Stimulated activated CD4-positive, alpha-beta T cell treated with anti-CD3 and anti-CD28 coated beads, Interleukin-2, amount 100 ng/mL, for 24 hours (primary cell): ENCODE data around the gene HINFP.

Experiments used
- DNase-seq, 2 donors: peaks; one replicate each; pipeline ENCODE4 v3.0.0-alpha.2; 2020

The HINFP gene

GRCh38 chr11:119121008-119121810 is at the start of gene HINFP:
TSS of gene HINFP (plus strand) at chr11:119121580. CDS start at chr11:119126945, 5,365 bp downstream.
- DNase-seq, result peak; percentile 100

- DNase-seq, result no peak
Observed at GRCh38 chr11:119077839-119078238, 43.5 kb upstream of the HINFP start.

GRCh38 chr11:119078675-119079420 is 42.5 kb upstream of the HINFP start:
- no peak for DNase-seq

- DNase-seq, result no peak
Observed at GRCh38 chr11:119081682-119082260, 39.6 kb upstream of the HINFP start.

GRCh38 chr11:119084663-119085436 is 36.5 kb upstream of the HINFP start, which contains the start of gene HMBS:
TSS of gene HMBS (plus strand) at chr11:119084881. CDS start at chr11:119085034, 153 bp downstream.
- DNase-seq, result peak; percentile 88 to 93

- peak; percentile 46 to 50 for DNase-seq
Observed at GRCh38 chr11:119085437-119085847, 35.9 kb upstream of the HINFP start.

GRCh38 chr11:119087123-119087522 is 34.3 kb upstream of the HINFP start:
- DNase-seq, result no peak

GRCh38 chr11:119087747-119088241 is 33.6 kb upstream of the HINFP start:
- DNase-seq, result no peak

GRCh38 chr11:119088406-119088805 is 33.0 kb upstream of the HINFP start:
- DNase-seq, result no peak

- no peak for DNase-seq
Observed at GRCh38 chr11:119089319-119089718, 32.1 kb upstream of the HINFP start.

GRCh38 chr11:119091178-119091577 is 30.2 kb upstream of the HINFP start:
- DNase-seq, result no peak

GRCh38 chr11:119091966-119092879 is 29.2 kb upstream of the HINFP start:
- DNase-seq, result peak in 1 of 2 donors; percentile 21

GRCh38 chr11:119092880-119093842 is 28.2 kb upstream of the HINFP start:
- DNase-seq, result peak in 1 of 2 donors; percentile 24

GRCh38 chr11:119093942-119094815 is 27.2 kb upstream of the HINFP start:
- DNase-seq, result peak; percentile 53 to 57

GRCh38 chr11:119094816-119095065 is 26.6 kb upstream of the HINFP start:
- peak in 1 of 2 donors; percentile 61 for DNase-seq

- DNase-seq, result peak; percentile 99
Observed at GRCh38 chr11:119095066-119095880, 26.1 kb upstream of the HINFP start.

- no peak for DNase-seq
Observed at GRCh38 chr11:119099711-119100110, 21.7 kb upstream of the HINFP start.

GRCh38 chr11:119100246-119100970 is 21.0 kb upstream of the HINFP start:
- DNase-seq, result no peak
